Measurements from ENCODE around the gene MGAT4B. TPM values are rescaled to one million over a fixed set of nuclear protein-coding genes. Genes with fewer than 3 reads are reported as not detected.

MGAT4B gene
- total RNA-seq, 1 donor from 2014 or later, result 47.4 TPM

GRCh38 chr5:179825655-179826182, 19.1 kb upstream of the MGAT4B start:
- no peak for DNase-seq

- no peak for DNase-seq
These were observed 18.1 kb upstream of the MGAT4B start for GRCh38 chr5:179824745-179825112.

DNA sequence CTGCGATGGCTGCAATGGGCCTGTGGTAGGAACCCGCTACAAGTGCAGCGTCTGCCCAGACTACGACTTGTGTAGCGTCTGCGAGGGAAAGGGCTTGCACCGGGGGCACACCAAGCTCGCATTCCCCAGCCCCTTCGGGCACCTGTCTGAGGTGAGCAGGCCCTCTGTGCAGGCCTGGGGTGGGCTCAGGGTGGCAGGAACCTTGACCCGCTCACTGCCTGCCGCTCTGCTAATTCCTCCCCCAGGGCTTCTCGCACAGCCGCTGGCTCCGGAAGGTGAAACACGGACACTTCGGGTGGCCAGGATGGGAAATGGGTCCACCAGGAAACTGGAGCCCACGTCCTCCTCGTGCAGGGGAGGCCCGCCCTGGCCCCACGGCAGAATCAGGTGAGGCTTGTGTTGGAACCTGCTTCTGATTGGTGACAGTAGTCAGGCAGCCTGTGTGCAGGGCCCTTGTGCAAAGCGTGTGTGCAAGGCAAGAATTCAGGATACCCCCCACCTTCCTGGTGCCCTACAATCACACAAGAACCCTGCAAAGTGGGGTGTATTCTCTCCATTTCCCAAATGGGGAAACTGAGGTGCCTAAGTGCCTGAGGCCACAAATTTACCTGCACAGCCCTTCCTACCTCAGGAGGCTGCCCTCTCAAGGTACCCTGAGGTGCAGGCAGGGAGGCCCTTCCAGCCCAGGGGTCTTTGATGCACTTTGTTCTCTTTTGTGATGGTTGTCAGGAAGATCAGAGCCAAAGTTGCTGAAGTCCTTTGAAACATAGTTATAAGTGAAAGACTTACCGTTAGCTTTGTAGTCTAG, 17.5 kb upstream of the MGAT4B start:
- no peak for DNase-seq

DNA sequence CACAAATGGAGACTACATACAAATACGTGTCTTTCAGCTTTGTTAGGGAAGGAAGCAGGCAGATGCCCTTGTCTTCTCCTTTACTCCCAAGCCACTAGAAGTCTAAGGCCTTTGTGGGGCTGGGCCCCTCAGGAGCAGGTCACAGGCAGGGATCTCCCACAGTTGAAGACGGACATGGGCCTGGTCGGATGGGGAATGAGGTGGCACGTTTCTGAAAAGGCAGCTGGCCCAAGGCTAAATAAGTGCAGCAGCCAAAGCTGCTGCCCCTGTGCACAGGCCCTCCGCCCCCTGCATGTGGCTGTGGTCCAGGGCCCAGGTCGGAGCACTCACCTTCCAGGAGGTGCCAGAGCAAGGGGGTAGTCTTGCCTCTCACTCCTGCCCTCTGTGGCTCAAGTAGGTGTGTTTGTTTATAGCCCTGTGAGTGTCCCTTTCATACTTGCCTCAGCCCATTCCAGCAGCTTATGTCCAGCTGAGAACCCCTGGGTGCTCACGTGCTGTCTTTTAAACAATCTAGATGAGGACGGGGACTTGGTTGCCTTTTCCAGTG, 15.9 kb upstream of the MGAT4B start:
- DNase-seq, result no peak

DNA sequence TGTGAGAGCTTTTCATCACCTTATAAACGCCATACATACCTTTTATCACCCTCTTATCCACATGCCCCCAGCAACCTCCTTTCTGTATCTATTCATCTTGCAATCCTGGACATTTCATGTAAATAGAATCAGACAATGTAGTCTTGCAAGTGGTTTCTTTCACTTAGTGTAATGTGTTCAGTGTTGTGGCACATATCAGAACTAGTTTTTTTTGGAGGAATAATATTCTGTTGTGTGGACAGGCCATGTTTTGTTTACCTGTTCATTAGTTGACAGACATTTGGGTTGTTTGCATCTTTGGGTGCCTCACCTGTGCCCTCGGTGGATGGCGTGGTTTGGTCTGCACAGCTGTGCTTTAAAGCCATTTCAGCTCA, 15.4 kb upstream of the MGAT4B start:
- DNase-seq, result no peak

DNA sequence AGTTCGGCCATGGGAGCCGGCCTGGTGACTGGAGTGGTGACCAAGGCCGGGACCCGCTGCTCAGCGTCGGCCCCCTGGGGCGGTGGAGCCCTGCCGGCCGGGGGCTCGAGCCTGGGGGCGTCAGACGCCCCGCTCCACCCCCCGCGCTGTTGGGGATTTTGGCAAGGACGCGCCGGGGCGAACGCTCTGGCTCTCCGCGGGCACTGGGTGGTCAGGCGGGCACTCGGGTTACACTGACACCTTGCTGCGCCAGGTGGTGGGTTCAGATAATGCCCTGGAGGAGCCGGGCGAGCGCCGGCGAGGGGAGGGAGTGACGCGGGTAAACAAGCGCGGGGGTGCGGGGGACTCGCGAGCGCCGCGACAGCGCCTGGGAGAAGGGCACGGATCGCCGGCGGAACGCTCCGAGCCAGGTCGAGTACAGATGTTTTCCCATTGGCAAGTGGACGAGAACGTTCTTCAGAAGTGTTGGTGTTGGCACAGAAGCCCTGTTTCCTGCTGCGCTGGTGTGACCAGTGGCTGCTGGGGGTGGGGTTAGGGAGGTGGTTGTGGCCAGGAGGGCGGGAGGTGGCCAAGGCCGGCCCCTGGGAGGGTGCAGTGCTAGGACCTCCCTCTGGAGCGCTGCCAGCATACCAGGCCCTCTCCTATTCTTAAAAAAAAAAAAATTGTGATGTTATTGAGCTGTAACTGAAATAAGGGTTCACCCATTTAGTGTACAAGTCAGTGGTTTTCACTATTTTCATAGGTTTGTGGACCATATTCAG, 14.8 kb upstream of the MGAT4B start:
- peak; percentile 86 for DNase-seq

GRCh38 chr5:179820483-179821297, 14.0 kb upstream of the MGAT4B start, which contains the start of gene SQSTM1:
SQSTM1 (plus strand) TSS chr5:179820905; CDS start chr5:179820937, 32 bp downstream.
- DNase-seq, result peak; percentile 79

DNA sequence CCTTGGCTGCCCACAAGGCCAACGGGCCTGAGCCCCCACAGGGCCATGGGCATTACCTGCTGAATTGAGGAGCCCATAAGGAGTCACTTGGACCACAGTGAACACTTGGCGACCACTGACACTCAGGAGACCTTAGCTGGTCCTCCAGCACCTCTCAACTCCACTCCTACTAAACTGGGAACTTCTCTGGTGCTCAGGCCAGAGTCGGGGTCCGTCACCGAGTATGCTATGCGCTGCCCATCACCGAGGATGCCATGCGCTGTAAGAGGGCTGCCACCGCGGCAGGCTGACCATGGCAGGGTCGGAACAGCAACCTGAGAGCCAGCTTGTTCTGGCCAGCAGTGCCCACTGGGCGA, 13.4 kb upstream of the MGAT4B start:
- no peak for DNase-seq

GRCh38 chr5:179819296-179820126, 12.8 kb upstream of the MGAT4B start:
- peak; percentile 53 for DNase-seq

GRCh38 chr5:179818746-179819295, 12.2 kb upstream of the MGAT4B start:
- peak; percentile 88 for DNase-seq

GRCh38 chr5:179817890-179818745, 11.5 kb upstream of the MGAT4B start:
- DNase-seq, result no peak

DNA sequence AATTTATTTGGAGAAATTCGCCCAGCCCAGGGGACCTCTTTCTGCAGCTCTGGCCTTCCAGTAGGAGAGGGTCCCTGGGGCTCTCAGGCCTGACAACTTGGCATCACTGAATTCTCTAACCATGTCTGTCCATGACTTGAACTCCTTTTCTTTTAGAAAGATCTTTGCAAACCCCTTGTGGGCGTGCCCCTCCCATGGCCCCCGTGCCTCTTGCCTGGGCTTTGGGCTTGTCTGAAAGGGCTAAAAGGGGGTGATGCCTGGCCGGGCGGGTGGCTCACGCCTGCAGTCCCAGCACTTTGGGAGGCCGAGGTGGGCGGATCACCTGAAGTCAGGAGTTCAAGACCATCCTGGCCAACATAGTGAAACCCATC, 10.8 kb upstream of the MGAT4B start:
- DNase-seq, result no peak

DNA sequence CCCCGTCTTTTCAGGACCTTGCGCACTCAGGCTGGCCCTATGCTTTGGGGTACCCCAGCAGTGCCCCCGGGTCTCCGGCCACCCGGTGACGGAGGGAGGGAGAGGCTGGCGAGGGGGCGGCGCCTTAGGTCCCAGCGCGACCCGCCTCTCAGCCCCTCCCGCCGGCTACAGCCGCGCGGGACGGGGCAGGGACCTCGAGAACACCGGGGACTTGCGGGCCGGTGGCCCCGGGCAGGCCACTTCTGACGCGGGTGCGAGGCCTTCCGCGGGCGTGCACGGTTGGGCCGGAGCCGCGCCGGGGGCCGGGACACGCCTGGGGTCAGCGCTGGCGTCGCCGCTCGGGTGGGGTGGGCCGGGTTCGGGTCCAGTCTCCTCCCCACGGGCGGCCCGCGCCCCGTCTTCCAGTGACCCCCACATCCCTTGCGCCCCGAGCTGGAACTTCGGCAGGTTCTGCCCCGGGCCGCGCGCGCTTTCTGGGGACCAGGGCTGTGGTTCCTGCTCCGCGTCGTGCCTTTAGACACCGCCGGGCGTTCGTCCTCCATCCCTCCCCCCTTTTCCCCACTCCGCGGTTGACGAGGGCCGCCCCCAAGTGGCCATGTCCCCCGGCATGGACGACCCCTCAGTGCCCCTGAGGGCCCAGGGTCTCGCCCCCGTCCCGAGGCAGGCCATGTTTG, 10.3 kb upstream of the MGAT4B start:
- no peak for DNase-seq

DNA sequence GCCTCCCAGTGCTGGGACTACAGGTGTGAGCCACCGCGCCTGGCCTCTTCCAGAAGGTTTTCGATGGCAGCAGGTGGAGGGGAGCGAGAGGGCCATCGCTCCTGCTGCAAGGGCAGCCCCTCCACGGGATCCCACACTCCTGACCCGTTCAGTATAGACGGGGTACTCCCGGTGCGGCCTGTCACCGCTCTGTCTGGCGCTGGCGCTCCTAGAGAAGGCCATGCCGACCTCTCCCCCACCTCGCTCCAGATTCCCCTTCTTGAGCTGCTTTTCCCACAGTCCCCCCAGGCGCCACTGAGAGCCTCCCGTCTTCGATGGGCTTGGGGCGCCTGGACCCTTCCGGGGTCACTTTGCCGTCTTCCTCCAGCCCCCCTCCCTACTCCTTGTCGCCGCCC, 9.7 kb upstream of the MGAT4B start:
- DNase-seq, result no peak

DNA sequence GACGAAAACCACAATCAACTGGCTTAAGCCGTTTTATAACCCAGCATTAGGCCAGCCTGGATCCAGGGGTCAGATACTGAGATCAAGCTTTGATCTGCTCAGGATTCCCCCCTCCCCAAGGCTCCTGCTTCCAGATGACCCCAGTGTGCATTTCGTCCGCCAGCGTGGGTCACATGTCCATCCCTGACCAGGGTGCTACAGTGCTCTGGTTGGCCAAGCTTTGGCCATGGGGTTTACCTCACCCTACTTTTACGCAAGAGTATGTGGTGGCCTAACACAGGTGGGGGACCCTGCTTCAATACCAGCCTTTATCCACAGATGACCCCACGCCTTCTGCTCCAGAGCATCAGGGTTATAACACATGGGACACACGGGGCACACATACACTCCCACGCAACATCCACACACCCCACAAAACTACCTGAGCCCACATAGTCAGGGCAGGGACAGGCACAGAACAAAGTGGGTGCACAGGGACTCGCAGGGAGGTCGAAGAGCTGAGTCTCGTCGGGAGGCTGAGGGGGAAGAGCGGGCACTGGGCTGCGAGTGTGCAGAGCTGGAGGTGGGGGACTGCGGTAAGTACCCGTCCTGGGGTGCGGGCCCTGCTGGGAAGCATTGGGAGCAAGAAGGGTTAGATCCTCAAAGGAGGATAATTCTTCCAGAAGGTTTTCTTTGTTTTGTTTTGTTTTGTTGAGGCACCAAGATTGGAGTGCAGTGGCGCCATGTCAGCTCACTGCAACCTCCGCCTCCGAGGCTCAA, 9.0 kb upstream of the MGAT4B start:
- DNase-seq, result no peak

DNA sequence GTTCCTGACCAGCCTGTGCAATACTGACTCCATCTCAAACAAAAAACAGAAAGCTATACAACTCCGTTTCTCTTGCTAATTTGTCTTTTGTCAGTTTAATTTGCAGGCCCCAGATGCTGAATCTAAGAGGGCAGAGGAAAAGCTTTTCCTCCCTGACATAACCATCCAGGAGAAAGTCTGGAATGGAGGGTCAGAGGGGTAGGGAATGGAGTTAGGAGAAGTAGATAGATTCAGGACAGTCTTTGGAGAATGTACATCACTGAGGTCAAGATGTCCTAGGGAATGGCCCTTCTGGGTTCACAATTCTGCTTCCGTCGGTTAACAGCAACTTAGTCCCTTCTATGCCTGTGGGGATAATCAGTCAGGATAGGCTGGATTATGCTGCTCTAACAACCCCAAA, 7.4 kb upstream of the MGAT4B start:
- DNase-seq, result no peak

DNA sequence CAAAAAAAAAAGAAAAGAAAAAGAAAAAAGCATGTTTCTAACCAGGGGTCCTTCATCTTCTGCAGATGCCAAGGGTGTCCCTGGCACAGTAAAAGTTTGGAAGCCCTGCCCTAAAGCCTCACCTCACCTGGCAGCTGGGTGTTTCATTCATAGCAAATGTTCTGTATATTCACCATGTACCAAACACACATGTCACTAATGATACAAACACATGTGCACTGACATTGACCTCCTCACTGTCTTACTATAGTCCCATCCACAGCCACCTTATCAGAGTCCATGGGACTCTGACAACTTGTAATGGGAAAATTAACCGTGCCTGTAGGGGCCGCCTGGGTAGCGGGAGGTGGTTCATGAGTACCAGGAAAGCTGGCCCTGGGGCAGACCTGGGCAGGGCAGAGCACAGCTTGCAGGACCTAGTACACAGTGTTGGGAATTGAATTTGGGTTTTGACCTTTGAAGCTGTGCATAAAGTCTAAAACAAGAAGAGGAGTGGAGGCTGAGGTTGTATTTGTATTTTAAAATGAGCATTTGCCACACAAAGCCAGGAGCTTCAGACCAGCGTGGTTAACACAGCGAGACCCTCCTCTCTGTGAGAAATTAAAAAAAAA, 6.4 kb upstream of the MGAT4B start:
- no peak for DNase-seq

DNA sequence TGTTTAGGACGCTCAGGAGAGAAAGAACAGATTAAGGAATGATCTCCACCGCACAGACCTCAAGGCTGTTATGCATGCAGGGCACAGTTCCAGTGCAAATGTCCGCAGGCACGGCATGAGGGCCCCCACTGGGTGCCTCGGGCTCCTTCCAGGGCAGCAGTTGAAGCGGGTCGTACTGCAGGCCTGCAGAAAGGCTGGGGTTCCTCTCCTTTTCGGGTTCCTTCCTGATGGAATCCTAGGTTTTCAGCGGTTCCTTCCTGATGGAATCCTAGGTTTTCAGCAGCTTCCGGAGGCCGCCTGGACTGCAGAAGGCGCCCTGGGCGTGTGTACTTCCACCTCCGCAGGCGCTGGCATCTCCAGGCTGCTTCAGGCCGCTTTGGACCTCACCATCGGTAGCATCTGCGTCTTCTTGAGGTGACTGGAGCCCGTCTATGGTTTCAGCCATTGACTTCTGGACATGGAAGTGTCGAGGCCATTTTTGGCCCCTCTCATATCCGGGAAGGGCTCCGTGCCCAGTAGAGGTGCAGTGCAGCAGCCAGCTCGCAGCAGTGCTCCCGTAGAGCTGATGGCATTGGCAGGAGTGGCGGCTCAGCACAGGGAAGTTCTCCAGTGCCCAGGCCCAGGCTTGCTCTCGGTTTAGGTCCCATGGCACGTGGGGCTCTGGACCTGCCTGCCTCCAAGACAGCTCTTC, 5.6 kb upstream of the MGAT4B start:
- DNase-seq, result no peak

All from occipital lobe (tissue), 2 donors.